ENCODE results near the gene EPHB4.
"Not testable (repeated sequence)": the region's sequence is repeated elsewhere in the genome, so short reads cannot be mapped to it uniquely, and the experiment has no call there.

EPHB4 gene

GRCh38 chr7:100764841-100765240, 62.5 kb downstream of the EPHB4 start:
- H2AFZ ChIP-seq (ENCODE audit: insufficient read depth, low read length, poor library complexity), result no peak overlapping the region
- peak; percentile 80 to 88 for DNase-seq
- no peak overlapping the region for H3K23ac ChIP-seq (ENCODE audit: low read length)
- H3K79me2 ChIP-seq (ENCODE audit: control insufficient read depth, insufficient read depth, low read length, poor library complexity), result no peaks in the 10 kb centered on the region
- no peak overlapping the region for H3K4me2 ChIP-seq (ENCODE audit: low read length)
- H3K18ac ChIP-seq (ENCODE audit: low read length), result no peak overlapping the region
- H3K4ac ChIP-seq (ENCODE audit: low read depth, low read length), result no peak overlapping the region
- no peaks in the 10 kb centered on the region for H3K4me1 ChIP-seq (ENCODE audit: control insufficient read depth in 1 of 2, insufficient read depth in 2 of 2, low read length in 2 of 2)
- no peak overlapping the region for H3K27ac ChIP-seq (ENCODE audit: low read depth, low read length)
- H2BK120ac ChIP-seq (ENCODE audit: insufficient read depth, low read length, poor library complexity), result no peak overlapping the region
- H4K12ac ChIP-seq (ENCODE audit: low read depth, low read length), result no peak overlapping the region
- H2BK5ac ChIP-seq (ENCODE audit: low read depth, low read length, poor library complexity), result no peak overlapping the region
- H2BK12ac ChIP-seq (ENCODE audit: low read length), result no peak overlapping the region
- H3K27me3 ChIP-seq (ENCODE audit: insufficient read depth, low read length), result no peaks in the 10 kb centered on the region
- no peaks in the 10 kb centered on the region for H3K36me3 ChIP-seq (ENCODE audit: control insufficient read depth in 1 of 2, insufficient read depth in 2 of 2, low read length in 2 of 2)
- no peak overlapping the region for H4K91ac ChIP-seq (ENCODE audit: low read depth, low read length)
- H3K9me3 ChIP-seq (ENCODE audit: insufficient read depth, low read depth, low read length), result peaks cover 4% of the 10 kb centered on the region
- no peak overlapping the region for H2AK5ac ChIP-seq (ENCODE audit: low read length)
- no peak overlapping the region for H3K9ac ChIP-seq (ENCODE audit: low read length)
- H3K79me1 ChIP-seq (ENCODE audit: low read length), result no peaks in the 10 kb centered on the region
- no peak overlapping the region for H4K8ac ChIP-seq (ENCODE audit: low read depth, low read length)
- no peak overlapping the region for H3K4me3 ChIP-seq (ENCODE audit: low read depth, low read length)
- no peak overlapping the region for H3K14ac ChIP-seq (ENCODE audit: low read length)
- no CpG with 5 or more reads among the region's 10 CpGs for WGBS (ENCODE audit: extremely low coverage, insufficient coverage, insufficient read length)

- Histone ChIP-seq H4K91ac (ENCODE audit: low read depth, low read length) (no peak overlapping the region), H3K27ac (ENCODE audit: low read depth, low read length) (no peak overlapping the region), H3K79me1 (ENCODE audit: low read length) (no peaks in the 10 kb centered on the region), H2AK5ac (ENCODE audit: low read length) (no peak overlapping the region), H3K4ac (ENCODE audit: low read depth, low read length) (no peak overlapping the region), H3K4me3 (ENCODE audit: low read depth, low read length) (no peak overlapping the region), H3K27me3 (ENCODE audit: insufficient read depth, low read length) (no peaks in the 10 kb centered on the region), H3K23ac (ENCODE audit: low read length) (no peak overlapping the region), H4K8ac (ENCODE audit: low read depth, low read length) (no peak overlapping the region), H3K9ac (ENCODE audit: low read length) (no peak overlapping the region), H3K4me1 (ENCODE audit: control insufficient read depth in 1 of 2, insufficient read depth in 2 of 2, low read length in 2 of 2) (no peaks in the 10 kb centered on the region), H3K4me2 (ENCODE audit: low read length) (no peak overlapping the region), H3K9me3 (ENCODE audit: insufficient read depth, low read depth, low read length) (peaks cover 4% of the 10 kb centered on the region), H3K79me2 (ENCODE audit: control insufficient read depth, insufficient read depth, low read length, poor library complexity) (no peaks in the 10 kb centered on the region), H3K36me3 (ENCODE audit: control insufficient read depth in 1 of 2, insufficient read depth in 2 of 2, low read length in 2 of 2) (no peaks in the 10 kb centered on the region), H2BK5ac (ENCODE audit: low read depth, low read length, poor library complexity) (no peak overlapping the region), H4K12ac (ENCODE audit: low read depth, low read length) (no peak overlapping the region), H2BK120ac (ENCODE audit: insufficient read depth, low read length, poor library complexity) (no peak overlapping the region), H3K18ac (ENCODE audit: low read length) (no peak overlapping the region), H3K14ac (ENCODE audit: low read length) (no peak overlapping the region), H2BK12ac (ENCODE audit: low read length) (no peak overlapping the region), H2AFZ (ENCODE audit: insufficient read depth, low read length, poor library complexity) (no peak overlapping the region)
- WGBS (ENCODE audit: extremely low coverage, insufficient coverage, insufficient read length), result no CpG with 5 or more reads among the region's 14 CpGs
- DNase-seq, result peak; percentile 23 to 43
Observed at GRCh38 chr7:100763556-100764140, 63.7 kb downstream of the EPHB4 start.

GRCh38 chr7:100762841-100763240, 64.5 kb downstream of the EPHB4 start:
- DNase-seq; H4K12ac ChIP-seq (ENCODE audit: low read depth, low read length); H3K27me3 ChIP-seq (ENCODE audit: insufficient read depth, low read length); H3K4me2 ChIP-seq (ENCODE audit: low read length); H2BK5ac ChIP-seq (ENCODE audit: low read depth, low read length, poor library complexity); H3K4me3 ChIP-seq (ENCODE audit: low read depth, low read length); H4K91ac ChIP-seq (ENCODE audit: low read depth, low read length); H3K4ac ChIP-seq (ENCODE audit: low read depth, low read length); H3K4me1 ChIP-seq (ENCODE audit: control insufficient read depth in 1 of 2, insufficient read depth in 2 of 2, low read length in 2 of 2); H3K18ac ChIP-seq (ENCODE audit: low read length); H2AK5ac ChIP-seq (ENCODE audit: low read length); H3K14ac ChIP-seq (ENCODE audit: low read length); H3K79me1 ChIP-seq (ENCODE audit: low read length); H3K27ac ChIP-seq (ENCODE audit: low read depth, low read length); H2BK12ac ChIP-seq (ENCODE audit: low read length); H3K9ac ChIP-seq (ENCODE audit: low read length); H3K23ac ChIP-seq (ENCODE audit: low read length); H3K36me3 ChIP-seq (ENCODE audit: control insufficient read depth in 1 of 2, insufficient read depth in 2 of 2, low read length in 2 of 2); H3K79me2 ChIP-seq (ENCODE audit: control insufficient read depth, insufficient read depth, low read length, poor library complexity); H2AFZ ChIP-seq (ENCODE audit: insufficient read depth, low read length, poor library complexity); H3K9me3 ChIP-seq (ENCODE audit: insufficient read depth, low read depth, low read length); H4K8ac ChIP-seq (ENCODE audit: low read depth, low read length); H2BK120ac ChIP-seq (ENCODE audit: insufficient read depth, low read length, poor library complexity): not testable (repeated sequence)
- WGBS (ENCODE audit: extremely low coverage, insufficient coverage, insufficient read length), result no CpG with 5 or more reads among the region's 5 CpGs

- WGBS (ENCODE audit: extremely low coverage, insufficient coverage, insufficient read length), result no CpG with 5 or more reads among the region's 19 CpGs
- no peak overlapping the region for H3K23ac ChIP-seq (ENCODE audit: low read length)
- H3K79me2 ChIP-seq (ENCODE audit: control insufficient read depth, insufficient read depth, low read length, poor library complexity), result no peaks in the 10 kb centered on the region
- no peak overlapping the region for H3K4me2 ChIP-seq (ENCODE audit: low read length)
- H3K14ac ChIP-seq (ENCODE audit: low read length), result no peak overlapping the region
- H3K79me1 ChIP-seq (ENCODE audit: low read length), result no peaks in the 10 kb centered on the region
- H2BK12ac ChIP-seq (ENCODE audit: low read length), result no peak overlapping the region
- no peaks in the 10 kb centered on the region for H3K4me1 ChIP-seq (ENCODE audit: control insufficient read depth in 1 of 2, insufficient read depth in 2 of 2, low read length in 2 of 2)
- H2AFZ ChIP-seq (ENCODE audit: insufficient read depth, low read length, poor library complexity), result no peak overlapping the region
- H3K27me3 ChIP-seq (ENCODE audit: insufficient read depth, low read length), result no peaks in the 10 kb centered on the region
- peak in 1 of 2 donors; percentile 27 for DNase-seq
- H3K4ac ChIP-seq (ENCODE audit: low read depth, low read length), result no peak overlapping the region
- no peak overlapping the region for H3K27ac ChIP-seq (ENCODE audit: low read depth, low read length)
- no peak overlapping the region for H4K12ac ChIP-seq (ENCODE audit: low read depth, low read length)
- no peaks in the 10 kb centered on the region for H3K36me3 ChIP-seq (ENCODE audit: control insufficient read depth in 1 of 2, insufficient read depth in 2 of 2, low read length in 2 of 2)
- H3K4me3 ChIP-seq (ENCODE audit: low read depth, low read length), result no peak overlapping the region
- H2AK5ac ChIP-seq (ENCODE audit: low read length), result no peak overlapping the region
- no peak overlapping the region for H2BK5ac ChIP-seq (ENCODE audit: low read depth, low read length, poor library complexity)
- no peak overlapping the region for H2BK120ac ChIP-seq (ENCODE audit: insufficient read depth, low read length, poor library complexity)
- H4K91ac ChIP-seq (ENCODE audit: low read depth, low read length), result no peak overlapping the region
- H4K8ac ChIP-seq (ENCODE audit: low read depth, low read length), result no peak overlapping the region
- no peak overlapping the region for H3K9ac ChIP-seq (ENCODE audit: low read length)
- no peaks in the 10 kb centered on the region for H3K9me3 ChIP-seq (ENCODE audit: insufficient read depth, low read depth, low read length)
- no peak overlapping the region for H3K18ac ChIP-seq (ENCODE audit: low read length)
Observed at GRCh38 chr7:100759357-100760171, 67.8 kb downstream of the EPHB4 start.
